MM.1S (cell line): ENCODE data around the gene RCOR1.

Source experiments
- DNase-seq: peaks from one replicate; pipeline ENCODE4 v3.0.0-alpha.2; 2015
- H2AFZ ChIP-seq: fragments of 300-600 bp; sonication (generic); 2 replicates; pipeline ENCODE4 v1.6.0; 2016; ENCODE audit warnings: antibody characterized with exemption, low read length
- H3F3A ChIP-seq: fragments of 300-600 bp; sonication (generic); 2 replicates; pipeline ENCODE4 v1.6.1; 2016; ENCODE audit warnings: mild to moderate bottlenecking, antibody characterized with exemption, low read length, moderate library complexity, mixed read lengths; ENCODE audit not compliant: insufficient read depth
- H3K27ac ChIP-seq: fragments of 300-600 bp; sonication (generic); 2 replicates; pipeline ENCODE4 v1.5.1; 2016; ENCODE audit warnings: mild to moderate bottlenecking, low read length
- H3K27me3 ChIP-seq: fragments of 300-600 bp; sonication (generic); replicated peaks from 2 replicates; pipeline ENCODE4 v1.6.0; 2016; ENCODE audit warnings: low read length; ENCODE audit not compliant: insufficient read depth
- H3K36me3 ChIP-seq: fragments of 300-600 bp; sonication (generic); replicated peaks from 2 replicates; pipeline ENCODE4 v1.6.1; 2016; ENCODE audit warnings: mild to moderate bottlenecking, low read length, mixed read lengths; ENCODE audit not compliant: insufficient read depth
- H3K4me1 ChIP-seq: fragments of 300-600 bp; sonication (generic); 2 replicates; pipeline ENCODE4 v1.6.1; 2016; ENCODE audit warnings: low read length, mixed read lengths
- H3K4me2 ChIP-seq: fragments of 300-600 bp; sonication (generic); 2 replicates; pipeline ENCODE4 v1.6.0; 2016; ENCODE audit warnings: low read depth, low read length
- H3K4me3 ChIP-seq: fragments of 300-600 bp; sonication (generic); 2 replicates; pipeline ENCODE4 v1.5.1; 2016; ENCODE audit warnings: low read length, mixed read lengths
- H3K79me2 ChIP-seq: fragments of 300-600 bp; sonication (generic); 2 replicates; pipeline ENCODE4 v1.6.1; 2016; ENCODE audit warnings: mixed run types, low read length, mixed read lengths
- H3K9ac ChIP-seq: fragments of 300-600 bp; sonication (generic); 2 replicates; pipeline ENCODE4 v1.6.1; 2016; ENCODE audit warnings: low read length, mixed read lengths
- H3K9me2 ChIP-seq: fragments of 300-600 bp; sonication (generic); replicated peaks from 2 replicates; pipeline ENCODE4 v1.6.1; 2016; ENCODE audit warnings: mild to moderate bottlenecking, low read length, mixed read lengths; ENCODE audit not compliant: insufficient read depth
- H3K9me3 ChIP-seq: fragments of 300-600 bp; sonication (generic); replicated peaks from 2 replicates; pipeline ENCODE4 v1.6.1; 2016; ENCODE audit warnings: mild to moderate bottlenecking, low read length, mixed read lengths; ENCODE audit not compliant: insufficient read depth
- H4K20me1 ChIP-seq: fragments of 300-600 bp; sonication (generic); 2 replicates; pipeline ENCODE4 v1.6.1; 2016; ENCODE audit warnings: mild to moderate bottlenecking, low read length, moderate library complexity, mixed read lengths; ENCODE audit not compliant: insufficient read depth
- CTCF ChIP-seq: fragments of 300-600 bp; sonication (generic); IDR thresholded peaks from 2 replicates; pipeline ENCODE4 v1.5.1; 2016; ENCODE audit warnings: antibody characterized with exemption, low read length, mixed read lengths
- EZH2 ChIP-seq: fragments of 300-600 bp; sonication (generic); optimal IDR thresholded peaks from 2 replicates; pipeline ENCODE3; 2017; ENCODE audit warnings: low read depth, mild to moderate bottlenecking, antibody characterized with exemption, low read length, mixed read lengths
- EZH2phosphoT487 ChIP-seq: fragments of 300-600 bp; sonication (generic); IDR thresholded peaks from 2 replicates; pipeline ENCODE4 v1.6.1; 2018; ENCODE audit warnings: antibody characterized with exemption, low read length

RCOR1 gene

GRCh38 chr14:102565331-102565887, 27.0 kb upstream of the RCOR1 start:
- TF ChIP-seq CTCF (no peak), EZH2phosphoT487 (no peak)
- Histone ChIP-seq H3K79me2 (no peaks in the 10 kb centered on the region), H3K4me2 (no peak overlapping the region), H2AFZ (no peak overlapping the region), H3K9me3 (no peaks in the 10 kb centered on the region), H3K9ac (no peak overlapping the region), H4K20me1 (no peaks in the 10 kb centered on the region), H3K4me3 (no peak overlapping the region), H3K27me3 (no peaks in the 10 kb centered on the region), H3K4me1 (no peaks in the 10 kb centered on the region), H3K36me3 (no peaks in the 10 kb centered on the region), H3F3A (no peaks in the 10 kb centered on the region), H3K27ac (no peak overlapping the region), H3K9me2 (no peaks in the 10 kb centered on the region)
- no peak for DNase-seq

- H3K36me3 ChIP-seq, result no peaks in the 10 kb centered on the region
- no peaks in the 10 kb centered on the region for H3K9me3 ChIP-seq
- no peaks in the 10 kb centered on the region for H3K9me2 ChIP-seq
- DNase-seq, result no peak
- H3K79me2 ChIP-seq, result no peaks in the 10 kb centered on the region
- no peaks in the 10 kb centered on the region for H3K27me3 ChIP-seq
- no peak overlapping the region for H3K4me2 ChIP-seq
- no peaks in the 10 kb centered on the region for H4K20me1 ChIP-seq
- no peak overlapping the region for H3K27ac ChIP-seq
- no peaks in the 10 kb centered on the region for H3K4me1 ChIP-seq
- no peak overlapping the region for H2AFZ ChIP-seq
- H3K4me3 ChIP-seq, result no peak overlapping the region
- no peaks in the 10 kb centered on the region for H3F3A ChIP-seq
- H3K9ac ChIP-seq, result no peak overlapping the region
- no peak for TF ChIP-seq EZH2phosphoT487
These were observed 26.5 kb upstream of the RCOR1 start for GRCh38 chr14:102565959-102566358.

- no peaks in the 10 kb centered on the region for H3K79me2 ChIP-seq
- H3K9me3 ChIP-seq, result no peaks in the 10 kb centered on the region
- no peaks in the 10 kb centered on the region for H3F3A ChIP-seq
- H3K27me3 ChIP-seq, result no peaks in the 10 kb centered on the region
- peak overlapping the region; percentile 49 for H3K4me2 ChIP-seq
- H3K27ac ChIP-seq, result no peak overlapping the region
- H3K9me2 ChIP-seq, result no peaks in the 10 kb centered on the region
- peak overlapping the region; percentile 63 for H2AFZ ChIP-seq
- peak; percentile 64 for DNase-seq
- no peak overlapping the region for H3K9ac ChIP-seq
- H3K4me1 ChIP-seq, result no peaks in the 10 kb centered on the region
- H3K36me3 ChIP-seq, result no peaks in the 10 kb centered on the region
- TF ChIP-seq CTCF (no peak), EZH2 (no peak), EZH2phosphoT487 (no peak)
- H4K20me1 ChIP-seq, result no peaks in the 10 kb centered on the region
- H3K4me3 ChIP-seq, result no peak overlapping the region; the same call in 1 of the 2 replicates
These were observed 24.3 kb upstream of the RCOR1 start for GRCh38 chr14:102568115-102568614.

- Histone ChIP-seq H3F3A (no peaks in the 10 kb centered on the region), H3K4me2 (no peak overlapping the region), H3K79me2 (no peaks in the 10 kb centered on the region), H3K9me2 (no peaks in the 10 kb centered on the region), H2AFZ (no peak overlapping the region), H3K27ac (no peak overlapping the region), H3K27me3 (no peaks in the 10 kb centered on the region), H3K36me3 (no peaks in the 10 kb centered on the region), H3K9me3 (no peaks in the 10 kb centered on the region), H3K4me1 (no peaks in the 10 kb centered on the region), H3K9ac (no peak overlapping the region), H4K20me1 (no peaks in the 10 kb centered on the region), H3K4me3 (no peak overlapping the region)
- TF ChIP-seq EZH2phosphoT487 (no peak), CTCF (no peak), EZH2 (no peak)
- DNase-seq, result no peak
These were observed 22.0 kb upstream of the RCOR1 start for GRCh38 chr14:102570334-102570995.
